ENCODE results near the gene YIPF3. TPM values are rescaled to one million over a fixed set of nuclear protein-coding genes. Genes with fewer than 3 reads are reported as not detected.

YIPF3 gene
- total RNA-seq, 1 experiment from 2014 or later: 81.3 TPM

DNA sequence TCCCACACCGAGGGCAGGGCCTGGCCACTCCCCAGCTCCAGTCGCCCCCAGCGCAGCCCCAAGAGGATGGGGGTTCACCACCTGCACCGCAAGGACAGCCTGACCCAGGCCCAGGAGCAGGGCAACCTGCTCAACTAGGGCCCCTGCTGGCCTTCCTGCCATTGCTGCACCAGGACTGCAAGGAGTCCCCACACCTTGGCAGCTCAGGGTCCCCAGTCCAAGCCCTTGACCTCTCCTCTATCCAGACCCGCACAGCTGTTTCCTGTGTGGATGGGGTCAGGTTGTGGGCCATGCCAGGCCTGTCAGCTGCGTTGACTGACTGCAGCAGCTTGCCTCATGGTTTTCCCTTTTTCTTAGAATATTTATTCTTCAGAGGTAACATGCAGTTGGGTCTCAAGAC, 11.0 kb downstream of the YIPF3 start:
- Mint-ChIP-seq H3K4me1 (peaks cover 9% of the 10 kb centered on the region), H3K9me3 (no peaks in the 10 kb centered on the region), H3K36me3 (peaks cover 32% of the 10 kb centered on the region), H3K27ac (no peak overlapping the region), H3K27me3 (ENCODE audit: low read depth) (peaks cover 28% of the 10 kb centered on the region), H3K4me3 (no peak overlapping the region)
- TF ChIP-seq ETV6 (CRISPR knock-in tag; IDR thresholded peaks at IDR 0.05) (no peak), ELF4 (CRISPR knock-in tag; IDR thresholded peaks at IDR 0.05; ENCODE audit: low read depth) (no peak), ZNF138 (CRISPR knock-in tag; conservative IDR thresholded peaks at IDR 0.05) (no peak)
- TF ChIP-seq, protein P1, sequence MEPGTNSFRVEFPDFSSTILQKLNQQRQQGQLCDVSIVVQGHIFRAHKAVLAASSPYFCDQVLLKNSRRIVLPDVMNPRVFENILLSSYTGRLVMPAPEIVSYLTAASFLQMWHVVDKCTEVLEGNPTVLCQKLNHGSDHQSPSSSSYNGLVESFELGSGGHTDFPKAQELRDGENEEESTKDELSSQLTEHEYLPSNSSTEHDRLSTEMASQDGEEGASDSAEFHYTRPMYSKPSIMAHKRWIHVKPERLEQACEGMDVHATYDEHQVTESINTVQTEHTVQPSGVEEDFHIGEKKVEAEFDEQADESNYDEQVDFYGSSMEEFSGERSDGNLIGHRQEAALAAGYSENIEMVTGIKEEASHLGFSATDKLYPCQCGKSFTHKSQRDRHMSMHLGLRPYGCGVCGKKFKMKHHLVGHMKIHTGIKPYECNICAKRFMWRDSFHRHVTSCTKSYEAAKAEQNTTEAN (CRISPR knock-in tag; IDR thresholded peaks at IDR 0.05): no peak
- ATAC-seq (no peak), DNase-seq (ENCODE audit: low spot score) (peak; percentile 38)
- CTCF ChIA-PET: interaction anchor here (0.7 to 4.6 kb wide), 10 partner anchors 11 to 277 kb away, joined by 3 to 75 read pairs (median 8); partner anchors contain the start of genes DLK2, DNPH1, POLR1C and YIPF3
- POLR2A ChIA-PET: no interaction called here

DNA sequence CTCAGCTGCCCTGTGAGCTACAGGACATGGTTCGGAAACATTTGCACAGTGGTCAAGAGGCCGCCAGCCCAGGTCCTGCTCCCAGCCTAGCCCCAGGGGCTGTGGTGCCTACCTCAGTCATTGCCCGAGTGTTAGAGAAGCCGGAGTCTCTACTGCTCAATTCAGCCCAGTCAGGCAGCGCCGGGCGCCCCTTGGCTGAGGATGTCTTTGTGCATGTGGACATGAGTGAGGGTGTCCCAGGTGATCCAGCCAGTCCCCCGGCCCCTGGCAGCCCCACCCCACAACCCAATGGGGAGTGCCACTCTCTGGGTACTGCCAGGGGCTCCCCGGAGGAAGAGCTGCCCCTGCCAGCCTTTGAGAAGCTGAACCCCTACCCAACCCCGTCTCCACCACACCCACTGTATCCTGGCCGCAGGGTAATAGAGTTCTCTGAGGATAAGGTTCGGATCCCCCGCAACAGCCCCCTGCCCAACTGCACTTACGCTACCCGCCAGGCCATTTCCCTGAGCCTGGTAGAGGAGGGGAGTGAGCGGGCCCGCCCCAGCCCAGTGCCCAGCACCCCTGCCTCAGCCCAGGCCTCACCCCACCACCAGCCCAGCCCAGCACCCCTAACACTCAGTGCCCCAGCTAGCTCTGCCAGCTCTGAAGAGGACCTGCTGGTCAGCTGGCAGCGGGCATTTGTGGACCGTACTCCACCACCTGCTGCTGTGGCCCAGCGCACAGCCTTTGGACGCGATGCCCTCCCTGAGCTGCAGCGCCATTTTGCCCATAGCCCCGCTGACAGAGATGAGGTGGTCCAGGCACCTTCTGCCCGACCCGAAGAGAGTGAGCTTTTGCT, 11.8 kb downstream of the YIPF3 start:
- H3K36me3 Mint-ChIP-seq: peaks cover 35% of the 10 kb centered on the region
- no peak for DNase-seq (ENCODE audit: low spot score)
- H3K4me1 Mint-ChIP-seq: peaks cover 8% of the 10 kb centered on the region
- POLR2A ChIA-PET: interaction anchor here (0.5 kb wide), 1 partner anchor 338 kb away, joined by 3 read pairs; no protein-coding TSS in a partner anchor
- H3K27ac Mint-ChIP-seq: no peak overlapping the region
- peaks cover 28% of the 10 kb centered on the region for H3K27me3 Mint-ChIP-seq (ENCODE audit: low read depth)
- CTCF ChIA-PET: interaction anchor here (0.7 to 4.6 kb wide), 6 partner anchors 11 to 276 kb away, joined by 3 to 75 read pairs (median 8); partner anchors contain the start of genes DLK2, DNPH1 and ZNF318
- no peak overlapping the region for H3K4me3 Mint-ChIP-seq
- ATAC-seq: no peak
- no peaks in the 10 kb centered on the region for H3K9me3 Mint-ChIP-seq
- TF ChIP-seq JAZF1 (CRISPR knock-in tag; IDR thresholded peaks at IDR 0.05): no peak
- TF ChIP-seq, protein P2, sequence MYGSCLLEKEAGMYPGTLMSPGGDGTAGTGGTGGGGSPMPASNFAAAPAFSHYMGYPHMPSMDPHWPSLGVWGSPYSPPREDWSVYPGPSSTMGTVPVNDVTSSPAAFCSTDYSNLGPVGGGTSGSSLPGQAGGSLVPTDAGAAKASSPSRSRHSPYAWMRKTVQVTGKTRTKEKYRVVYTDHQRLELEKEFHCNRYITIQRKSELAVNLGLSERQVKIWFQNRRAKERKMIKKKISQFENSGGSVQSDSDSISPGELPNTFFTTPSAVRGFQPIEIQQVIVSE (CRISPR knock-in tag; IDR thresholded peaks at IDR 0.05; ENCODE audit: borderline replicate concordance): no peak
- no peak for TF ChIP-seq NR2C2 (CRISPR knock-in tag; IDR thresholded peaks at IDR 0.05)
- no peak for TF ChIP-seq TEAD1 (CRISPR knock-in tag; IDR thresholded peaks at IDR 0.05)
- TF ChIP-seq ZNF263 (CRISPR knock-in tag; IDR thresholded peaks at IDR 0.05; ENCODE audit: low read depth): no peak
- TF ChIP-seq ZNF396 (CRISPR knock-in tag; IDR thresholded peaks at IDR 0.05; ENCODE audit: borderline replicate concordance): no peak
- TF ChIP-seq, protein P3, sequence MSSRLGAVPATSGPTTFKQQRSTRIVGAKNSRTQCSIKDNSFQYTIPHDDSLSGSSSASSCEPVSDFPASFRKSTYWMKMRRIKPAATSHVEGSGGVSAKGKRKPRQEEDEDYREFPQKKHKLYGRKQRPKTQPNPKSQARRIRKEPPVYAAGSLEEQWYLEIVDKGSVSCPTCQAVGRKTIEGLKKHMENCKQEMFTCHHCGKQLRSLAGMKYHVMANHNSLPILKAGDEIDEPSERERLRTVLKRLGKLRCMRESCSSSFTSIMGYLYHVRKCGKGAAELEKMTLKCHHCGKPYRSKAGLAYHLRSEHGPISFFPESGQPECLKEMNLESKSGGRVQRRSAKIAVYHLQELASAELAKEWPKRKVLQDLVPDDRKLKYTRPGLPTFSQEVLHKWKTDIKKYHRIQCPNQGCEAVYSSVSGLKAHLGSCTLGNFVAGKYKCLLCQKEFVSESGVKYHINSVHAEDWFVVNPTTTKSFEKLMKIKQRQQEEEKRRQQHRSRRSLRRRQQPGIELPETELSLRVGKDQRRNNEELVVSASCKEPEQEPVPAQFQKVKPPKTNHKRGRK (CRISPR knock-in tag; IDR thresholded peaks at IDR 0.05; ENCODE audit: borderline replicate concordance): no peak
- TF ChIP-seq MXD4 (CRISPR knock-in tag; IDR thresholded peaks at IDR 0.05; ENCODE audit: borderline replicate concordance): no peak
- TF ChIP-seq, protein P4, sequence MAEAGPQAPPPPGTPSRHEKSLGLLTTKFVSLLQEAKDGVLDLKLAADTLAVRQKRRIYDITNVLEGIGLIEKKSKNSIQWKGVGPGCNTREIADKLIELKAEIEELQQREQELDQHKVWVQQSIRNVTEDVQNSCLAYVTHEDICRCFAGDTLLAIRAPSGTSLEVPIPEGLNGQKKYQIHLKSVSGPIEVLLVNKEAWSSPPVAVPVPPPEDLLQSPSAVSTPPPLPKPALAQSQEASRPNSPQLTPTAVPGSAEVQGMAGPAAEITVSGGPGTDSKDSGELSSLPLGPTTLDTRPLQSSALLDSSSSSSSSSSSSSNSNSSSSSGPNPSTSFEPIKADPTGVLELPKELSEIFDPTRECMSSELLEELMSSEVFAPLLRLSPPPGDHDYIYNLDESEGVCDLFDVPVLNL (CRISPR knock-in tag; IDR thresholded peaks at IDR 0.05; ENCODE audit: borderline replicate concordance, low read depth): no peak
- TF ChIP-seq, protein P5, sequence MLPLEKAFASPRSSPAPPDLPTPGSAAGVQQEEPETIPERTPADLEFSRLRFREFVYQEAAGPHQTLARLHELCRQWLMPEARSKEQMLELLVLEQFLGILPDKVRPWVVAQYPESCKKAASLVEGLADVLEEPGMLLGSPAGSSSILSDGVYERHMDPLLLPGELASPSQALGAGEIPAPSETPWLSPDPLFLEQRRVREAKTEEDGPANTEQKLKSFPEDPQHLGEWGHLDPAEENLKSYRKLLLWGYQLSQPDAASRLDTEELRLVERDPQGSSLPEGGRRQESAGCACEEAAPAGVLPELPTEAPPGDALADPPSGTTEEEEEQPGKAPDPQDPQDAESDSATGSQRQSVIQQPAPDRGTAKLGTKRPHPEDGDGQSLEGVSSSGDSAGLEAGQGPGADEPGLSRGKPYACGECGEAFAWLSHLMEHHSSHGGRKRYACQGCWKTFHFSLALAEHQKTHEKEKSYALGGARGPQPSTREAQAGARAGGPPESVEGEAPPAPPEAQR (CRISPR knock-in tag; IDR thresholded peaks at IDR 0.05): no peak
- TF ChIP-seq, protein P6, sequence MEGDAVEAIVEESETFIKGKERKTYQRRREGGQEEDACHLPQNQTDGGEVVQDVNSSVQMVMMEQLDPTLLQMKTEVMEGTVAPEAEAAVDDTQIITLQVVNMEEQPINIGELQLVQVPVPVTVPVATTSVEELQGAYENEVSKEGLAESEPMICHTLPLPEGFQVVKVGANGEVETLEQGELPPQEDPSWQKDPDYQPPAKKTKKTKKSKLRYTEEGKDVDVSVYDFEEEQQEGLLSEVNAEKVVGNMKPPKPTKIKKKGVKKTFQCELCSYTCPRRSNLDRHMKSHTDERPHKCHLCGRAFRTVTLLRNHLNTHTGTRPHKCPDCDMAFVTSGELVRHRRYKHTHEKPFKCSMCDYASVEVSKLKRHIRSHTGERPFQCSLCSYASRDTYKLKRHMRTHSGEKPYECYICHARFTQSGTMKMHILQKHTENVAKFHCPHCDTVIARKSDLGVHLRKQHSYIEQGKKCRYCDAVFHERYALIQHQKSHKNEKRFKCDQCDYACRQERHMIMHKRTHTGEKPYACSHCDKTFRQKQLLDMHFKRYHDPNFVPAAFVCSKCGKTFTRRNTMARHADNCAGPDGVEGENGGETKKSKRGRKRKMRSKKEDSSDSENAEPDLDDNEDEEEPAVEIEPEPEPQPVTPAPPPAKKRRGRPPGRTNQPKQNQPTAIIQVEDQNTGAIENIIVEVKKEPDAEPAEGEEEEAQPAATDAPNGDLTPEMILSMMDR (IDR thresholded peaks at IDR 0.05): no peak
- no peak for TF ChIP-seq ATF1 (CRISPR knock-in tag; IDR thresholded peaks at IDR 0.05)

Data from WTC11 (cell line).